H1 (cell line): ENCODE data around the gene SLC7A14. TPM values are rescaled to one million over a fixed set of nuclear protein-coding genes. Genes with fewer than 3 reads are reported as not detected.

Source experiments
- CTCF ChIA-PET: fragments of 300-600 bp; sonication (Branson Sonifier 250); formaldehyde crosslinking; loops from one replicate; lab custom pipeline; 2021; ENCODE audit not compliant: partially characterized antibody; lab: Charles Lee
- POLR2A ChIA-PET: fragments of 300-600 bp; sonication (Branson Sonifier 250); formaldehyde crosslinking; loops from one replicate; lab custom pipeline; 2021; ENCODE audit warnings: inconsistent platforms; ENCODE audit not compliant: partially characterized antibody; lab: Charles Lee
- DNase-seq, 2 experiments: peaks; one replicate each; pipeline versions ENCODE4 v3.0.0 to v3.0.0-alpha.2; 2010 to 2022; ENCODE audit warnings: low spot score in 2 of 2, low read depth in 1 of 2, mixed read lengths in 1 of 2
- FAIRE-seq: peaks from 2 replicates; lab custom pipeline; 2011; peaks lifted over from hg19 to GRCh38; lab: Jason Lieb, UNC
- H2AFZ ChIP-seq: 2 replicates; pipeline ENCODE4 v1.8.1; 2012; ENCODE audit warnings: low read length, inconsistent platforms
- H2AK5ac ChIP-seq: 2 replicates; pipeline ENCODE4 v1.6.1; 2013; ENCODE audit warnings: low read depth, low read length
- H2BK120ac ChIP-seq: replicated peaks from 2 replicates; pipeline ENCODE3; 2013; ENCODE audit warnings: low read depth, low read length, inconsistent platforms
- H2BK12ac ChIP-seq: 2 replicates; pipeline ENCODE4 v1.6.1; 2013; ENCODE audit warnings: low read depth, low read length
- H2BK15ac ChIP-seq: 2 replicates; pipeline ENCODE4 v1.6.1; 2013; ENCODE audit warnings: low read length
- H2BK20ac ChIP-seq: 2 replicates; pipeline ENCODE4 v1.6.1; 2013; ENCODE audit warnings: low read length
- H2BK5ac ChIP-seq: 2 replicates; pipeline ENCODE4 v1.6.1; 2013; ENCODE audit warnings: low read depth, low read length
- H3K14ac ChIP-seq: 2 replicates; pipeline ENCODE4 v1.6.1; 2013; ENCODE audit warnings: inconsistent platforms; ENCODE audit not compliant: insufficient read length
- H3K18ac ChIP-seq: 2 replicates; pipeline ENCODE4 v1.6.1; 2013; ENCODE audit warnings: low read length; ENCODE audit errors: extremely low read depth
- H3K23ac ChIP-seq: 2 replicates; pipeline ENCODE4 v1.6.1; 2013; ENCODE audit warnings: inconsistent platforms; ENCODE audit not compliant: insufficient read length
- H3K23me2 ChIP-seq: 2 replicates; pipeline ENCODE4 v1.6.1; 2013; ENCODE audit warnings: low read depth, low read length
- H3K27ac ChIP-seq: 2 replicates; pipeline ENCODE4 v1.6.1; 2011; ENCODE audit warnings: low read depth, low read length, inconsistent platforms
- H3K27me3 ChIP-seq, 4 experiments: replicated peaks in 1 of 4; 1 replicate in 1 of 4; 2 replicates in 3 of 4; pipeline versions ENCODE4 v1.6.1 to v1.8.1; 2011 to 2013; ENCODE audit warnings: low read length in 3 of 4, mild to moderate bottlenecking in 3 of 4, inconsistent platforms in 2 of 4, mixed read lengths in 2 of 4, moderate library complexity in 1 of 4; ENCODE audit not compliant: control insufficient read depth in 3 of 4, insufficient read depth in 3 of 4; ENCODE audit errors: extremely low read depth in 1 of 4
- H3K36me3 ChIP-seq, 4 experiments: 2 replicates each; pipeline versions ENCODE4 v1.6.1 to v1.8.1; 2011 to 2013; ENCODE audit warnings: mild to moderate bottlenecking in 4 of 4, low read length in 3 of 4, moderate library complexity in 2 of 4, control low read depth in 1 of 4, inconsistent platforms in 1 of 4; ENCODE audit not compliant: insufficient read depth in 4 of 4, control insufficient read depth in 2 of 4
- H3K4ac ChIP-seq: replicated peaks from 2 replicates; pipeline ENCODE3; 2013; ENCODE audit warnings: low read length, low read depth, mixed read lengths, inconsistent platforms; ENCODE audit not compliant: insufficient read length
- H3K4me1 ChIP-seq, 4 experiments: replicated peaks in 1 of 4; 1 replicate in 1 of 4; 2 replicates in 3 of 4; pipeline versions ENCODE4 v1.6.1 to v1.8.1; 2011 to 2013; ENCODE audit warnings: low read length in 3 of 4, inconsistent platforms in 2 of 4, mixed read lengths in 1 of 4; ENCODE audit not compliant: insufficient read depth in 4 of 4, control insufficient read depth in 3 of 4
- H3K4me2 ChIP-seq, 2 experiments: 2 replicates each; pipeline versions ENCODE4 v1.6.1 to v1.8.1; 2011 to 2013; ENCODE audit warnings: low read depth in 2 of 2, low read length in 2 of 2, control low read depth in 1 of 2, inconsistent platforms in 1 of 2, mild to moderate bottlenecking in 1 of 2; ENCODE audit not compliant: insufficient read depth in 1 of 2
- H3K4me3 ChIP-seq, 4 experiments: fragments of 200-600, 300-600 bp in 1 of 4; sonication (generic), shearing (Covaris generic), sonication (Bioruptor Twin) in 1 of 4; 2 replicates each; pipeline versions ENCODE4 v1.5.1 to v1.8.1; 2011 to 2016; ENCODE audit warnings: low read length in 4 of 4, low read depth in 3 of 4, control low read depth in 2 of 4, inconsistent platforms in 2 of 4, mild to moderate bottlenecking in 2 of 4, mixed read lengths in 1 of 4, moderate library complexity in 1 of 4; ENCODE audit not compliant: insufficient read depth in 2 of 4; ENCODE audit errors: extremely low read depth in 1 of 4
- H3K56ac ChIP-seq: replicated peaks from 2 replicates; pipeline ENCODE3; 2013; ENCODE audit warnings: low read depth, mild to moderate bottlenecking, mixed read lengths, low read length, inconsistent platforms; ENCODE audit not compliant: insufficient read length
- H3K79me1 ChIP-seq: 2 replicates; pipeline ENCODE4 v1.6.1; 2013; ENCODE audit warnings: low read depth, low read length, control low read depth
- H3K79me2 ChIP-seq, 2 experiments: 2 replicates each; pipeline versions ENCODE4 v1.6.1 to v1.8.1; 2012 to 2013; ENCODE audit warnings: low read length in 2 of 2, mild to moderate bottlenecking in 2 of 2, inconsistent platforms in 1 of 2; ENCODE audit not compliant: insufficient read depth in 2 of 2, control insufficient read depth in 1 of 2
- H3K9ac ChIP-seq, 4 experiments: replicated peaks in 1 of 4; 1 replicate in 1 of 4; 2 replicates in 3 of 4; pipeline versions ENCODE4 v1.6.1 to v1.8.1; 2011 to 2013; ENCODE audit warnings: low read depth in 3 of 4, low read length in 3 of 4, control low read depth in 2 of 4, mild to moderate bottlenecking in 2 of 4, moderate library complexity in 2 of 4, inconsistent platforms in 1 of 4; ENCODE audit errors: extremely low read depth in 1 of 4
- H3K9me3 ChIP-seq, 2 experiments: 2 replicates each; pipeline versions ENCODE4 v1.6.1 to v1.8.1; 2012 to 2013; ENCODE audit warnings: mild to moderate bottlenecking in 2 of 2, moderate library complexity in 2 of 2, control low read depth in 1 of 2, inconsistent platforms in 1 of 2, low read depth in 1 of 2, low read length in 1 of 2, mixed read lengths in 1 of 2; ENCODE audit not compliant: insufficient read depth in 2 of 2
- H4K20me1 ChIP-seq, 2 experiments: replicated peaks in 1 of 2; 2 replicates each; pipeline versions ENCODE3 to v1.8.1; 2011 to 2013; ENCODE audit warnings: inconsistent platforms in 2 of 2, low read length in 2 of 2, mild to moderate bottlenecking in 1 of 2; ENCODE audit not compliant: insufficient read depth in 2 of 2, control insufficient read depth in 1 of 2
- H4K5ac ChIP-seq: 2 replicates; pipeline ENCODE4 v1.6.1; 2013; ENCODE audit warnings: low read length, low read depth, mixed read lengths, inconsistent platforms; ENCODE audit not compliant: insufficient read length
- H4K8ac ChIP-seq: 2 replicates; pipeline ENCODE4 v1.8.0; 2013; ENCODE audit warnings: mild to moderate bottlenecking, moderate library complexity, low read length, inconsistent platforms; ENCODE audit not compliant: insufficient read depth; ENCODE audit errors: extremely low read depth
- H4K91ac ChIP-seq: replicated peaks from 2 replicates; pipeline ENCODE3; 2013; ENCODE audit warnings: low read length, mixed read lengths, inconsistent platforms; ENCODE audit not compliant: insufficient read length
- YY1 ChIP-seq: IDR thresholded peaks from 2 replicates; pipeline ENCODE4 v1.6.1; 2011; ENCODE audit warnings: low read depth, mild to moderate bottlenecking, low read length
- WGBS, 2 experiments: shearing (Covaris generic) in 1 of 2; methylation state at CpG; one replicate each; pipeline versions ENCODE4 v1.1.6 to v1.1.7; 2013 to 2015; ENCODE audit warnings: low lambda C conversion rate in 2 of 2, mixed read lengths in 2 of 2, inconsistent platforms in 1 of 2, low coverage in 1 of 2, missing lambda C conversion rate in 1 of 2; ENCODE audit not compliant: insufficient replicate concordance in 2 of 2, insufficient coverage in 1 of 2, insufficient read length in 1 of 2; ENCODE audit errors: extremely low coverage in 1 of 2, missing lambda C conversion rate in 1 of 2; 5-methylcytosine and 5-hydroxymethylcytosine counted together
- polyA plus RNA-seq, 7 experiments: library from polyadenylated mRNA; depleted of rRNA in 3 of 7; stranded (reverse) in 5 of 7; unstranded in 2 of 7; fragments of >200 nt in 5 of 7; fragments of 200-250 nt in 2 of 7; gene quantifications; 1 replicate in 5 of 7; 2 replicates in 1 of 7; 4 replicates in 1 of 7; pipeline versions ENCODE4 v1.2.1 to v1.2.3, GENCODE V29; 2011 to 2013; ENCODE audit warnings: missing spikeins in 2 of 7, mixed read lengths in 2 of 7
- total RNA-seq: library from RNA; stranded (reverse); fragmentation: NEBNext Ultra II Directional; extraction: Animal tissue kit (Norgen Biotek cat#: 25700); gene quantifications from 2 replicates; pipeline ENCODE4 v1.2.1, GENCODE V29; 2021
- TF ChIP-seq, protein P1 (sequence below), 3 experiments: IDR thresholded peaks; 1 replicate in 2 of 3; 2 replicates in 1 of 3; pipeline versions ENCODE4 v1.5.1 to v1.6.1; 2011; ENCODE audit warnings: low read length in 3 of 3, mild to moderate bottlenecking in 3 of 3, inconsistent platforms in 2 of 3, low read depth in 1 of 3, moderate library complexity in 1 of 3; ENCODE audit not compliant: insufficient read depth in 1 of 3; ENCODE audit errors: control extremely low read depth in 1 of 3

SLC7A14 gene
- total and polyA plus RNA-seq, 2 of the 8 experiments (the other 6 are each of a cell fraction or from before 2014, with no cell fraction given): 0.21 to 0.95 TPM

GRCh38 chr3:170531054-170531453 is 54.8 kb downstream of the SLC7A14 start:
- Histone ChIP-seq H2BK15ac (no peak overlapping the region), H4K91ac (no peak overlapping the region), H3K4me3 (no peak overlapping the region), H3K4me1 (peaks cover 0 to 4% (median 1%) of the 10 kb centered on the region in 4 experiments; a peak in 1 of 7 replicates), H3K27me3 (no peaks in the 10 kb centered on the region), H2BK20ac (no peak overlapping the region), H3K4me2 (no peak overlapping the region), H3K23me2 (no peaks in the 10 kb centered on the region), H4K8ac (no peak overlapping the region), H3K14ac (no peak overlapping the region), H3K36me3 (no peaks in the 10 kb centered on the region), H3K9me3 (no peaks in the 10 kb centered on the region), H3K56ac (no peak overlapping the region), H3K4ac (no peak overlapping the region), H3K79me1 (no peaks in the 10 kb centered on the region), H4K20me1 (no peaks in the 10 kb centered on the region), H2BK120ac (no peak overlapping the region), H3K9ac (no peak overlapping the region), H2BK5ac (no peak overlapping the region), H4K5ac (no peak overlapping the region), H2AFZ (no peak overlapping the region), H3K27ac (no peak overlapping the region), H3K23ac (no peak overlapping the region), H3K18ac (no peak overlapping the region), H2AK5ac (no peak overlapping the region), H3K79me2 (no peaks in the 10 kb centered on the region), H2BK12ac (no peak overlapping the region)
- ChIA-PET POLR2A (no interaction called here), CTCF (interaction anchor here (0.8 to 2.4 kb wide), 6 partner anchors 16 to 281 kb away, joined by 3 to 9 read pairs (median 4); no protein-coding TSS in a partner anchor)
- WGBS, 2 experiments: 87% methylated on average over 6 of the region's 6 CpGs; no CpG with 5 or more reads in 1 of the 2 experiments
- FAIRE-seq: no peak
- no peak for DNase-seq
- TF ChIP-seq YY1: no peak
- TF ChIP-seq, protein P1, sequence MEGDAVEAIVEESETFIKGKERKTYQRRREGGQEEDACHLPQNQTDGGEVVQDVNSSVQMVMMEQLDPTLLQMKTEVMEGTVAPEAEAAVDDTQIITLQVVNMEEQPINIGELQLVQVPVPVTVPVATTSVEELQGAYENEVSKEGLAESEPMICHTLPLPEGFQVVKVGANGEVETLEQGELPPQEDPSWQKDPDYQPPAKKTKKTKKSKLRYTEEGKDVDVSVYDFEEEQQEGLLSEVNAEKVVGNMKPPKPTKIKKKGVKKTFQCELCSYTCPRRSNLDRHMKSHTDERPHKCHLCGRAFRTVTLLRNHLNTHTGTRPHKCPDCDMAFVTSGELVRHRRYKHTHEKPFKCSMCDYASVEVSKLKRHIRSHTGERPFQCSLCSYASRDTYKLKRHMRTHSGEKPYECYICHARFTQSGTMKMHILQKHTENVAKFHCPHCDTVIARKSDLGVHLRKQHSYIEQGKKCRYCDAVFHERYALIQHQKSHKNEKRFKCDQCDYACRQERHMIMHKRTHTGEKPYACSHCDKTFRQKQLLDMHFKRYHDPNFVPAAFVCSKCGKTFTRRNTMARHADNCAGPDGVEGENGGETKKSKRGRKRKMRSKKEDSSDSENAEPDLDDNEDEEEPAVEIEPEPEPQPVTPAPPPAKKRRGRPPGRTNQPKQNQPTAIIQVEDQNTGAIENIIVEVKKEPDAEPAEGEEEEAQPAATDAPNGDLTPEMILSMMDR (IDR thresholded peaks at IDR 0.05; ENCODE audit: control extremely low read depth in 1 of 3, insufficient read depth in 1 of 3, low read depth in 1 of 3, low read length in 3 of 3): no peak
